DND-41 (cell line): ENCODE results near the gene UBAC1.
"Not testable (repeated sequence)": the region's sequence is repeated elsewhere in the genome, so short reads cannot be mapped to it uniquely, and the experiment has no call there.

Source experiments
- CTCF ChIP-seq: IDR thresholded peaks from 2 replicates; pipeline ENCODE4 v1.5.1; 2012; ENCODE audit warnings: borderline replicate concordance, low read length, moderate library complexity, mild to moderate bottlenecking; ENCODE audit not compliant: poor library complexity, severe bottlenecking; ENCODE audit errors: extremely low read depth
- EZH2 ChIP-seq: IDR thresholded peaks from 3 replicates; pipeline ENCODE4 v1.6.1; 2012; ENCODE audit warnings: borderline replicate concordance, low read depth, mild to moderate bottlenecking, moderate library complexity, low read length, inconsistent platforms; ENCODE audit not compliant: severe bottlenecking

- TF ChIP-seq CTCF, EZH2: not testable (repeated sequence)
These were observed 44.9 kb downstream of the UBAC1 start for GRCh38 chr9:135916227-135916626.
